Peyer's patch (tissue), 4 donors: Measurements from ENCODE around the gene CCDC85B. TPM values are rescaled to one million over a fixed set of nuclear protein-coding genes. Genes with fewer than 3 reads are reported as not detected.
A peak's percentile ranks its signal among the peaks of the same experiment; 100 is the strongest.

Experiments used
- DNase-seq, 3 donors: peaks; one replicate each; pipeline ENCODE4 v3.0.0-alpha.2; 2017 to 2019
- H3K27ac ChIP-seq, 4 donors: fragments of 200-600 bp; sonication (generic); one replicate each; pipeline ENCODE4 v1.5.1; 2016 to 2019
- H3K27me3 ChIP-seq, 2 donors: fragments of 200-600 bp; sonication (generic); one replicate each; pipeline ENCODE4 v1.5.1; 2019
- H3K36me3 ChIP-seq, 3 donors: fragments of 200-600 bp; sonication (generic); one replicate each; pipeline ENCODE4 v1.5.1; 2016 to 2019
- H3K4me1 ChIP-seq, 4 donors: fragments of 200-600 bp; sonication (generic); one replicate each; pipeline ENCODE4 v1.5.1; 2016 to 2019
- H3K4me3 ChIP-seq, 4 donors: fragments of 200-600 bp; sonication (generic); 1 replicate in 3 of 4; 2 replicates in 1 of 4; pipeline ENCODE4 v1.5.1; 2016 to 2019; ENCODE audit warnings: mild to moderate bottlenecking in 1 of 4
- H3K9me3 ChIP-seq, 4 donors: fragments of 200-600 bp; sonication (generic); one replicate each; pipeline ENCODE4 v1.5.1; 2016 to 2019; ENCODE audit warnings: mild to moderate bottlenecking in 1 of 4
- CTCF ChIP-seq, 6 experiments: fragments of 450-650 bp in 4 of 6; fragments of 200-600 bp in 2 of 6; sonication (generic) in 1 of 6; IDR thresholded peaks; one replicate each; pipeline ENCODE4 v1.5.1; 2017 to 2019; ENCODE audit warnings: antibody characterized with exemption in 6 of 6, mild to moderate bottlenecking in 3 of 6, moderate library complexity in 1 of 6
- POLR2A ChIP-seq, 2 donors: fragments of 450-650 bp; IDR thresholded peaks; one replicate each; pipeline ENCODE4 v1.5.1; 2017; ENCODE audit warnings: antibody characterized with exemption in 2 of 2, mild to moderate bottlenecking in 2 of 2, moderate library complexity in 2 of 2
- total RNA-seq, 4 donors: library from RNA; depleted of rRNA; stranded (reverse); fragments of >200 nt; gene quantifications; one replicate each; pipeline ENCODE4 v1.1.0, GENCODE V29; 2016

The CCDC85B gene
- total RNA-seq, 4 donors from 2014 or later, result 3.5 to 12.4 (median 7.4) TPM

DNA sequence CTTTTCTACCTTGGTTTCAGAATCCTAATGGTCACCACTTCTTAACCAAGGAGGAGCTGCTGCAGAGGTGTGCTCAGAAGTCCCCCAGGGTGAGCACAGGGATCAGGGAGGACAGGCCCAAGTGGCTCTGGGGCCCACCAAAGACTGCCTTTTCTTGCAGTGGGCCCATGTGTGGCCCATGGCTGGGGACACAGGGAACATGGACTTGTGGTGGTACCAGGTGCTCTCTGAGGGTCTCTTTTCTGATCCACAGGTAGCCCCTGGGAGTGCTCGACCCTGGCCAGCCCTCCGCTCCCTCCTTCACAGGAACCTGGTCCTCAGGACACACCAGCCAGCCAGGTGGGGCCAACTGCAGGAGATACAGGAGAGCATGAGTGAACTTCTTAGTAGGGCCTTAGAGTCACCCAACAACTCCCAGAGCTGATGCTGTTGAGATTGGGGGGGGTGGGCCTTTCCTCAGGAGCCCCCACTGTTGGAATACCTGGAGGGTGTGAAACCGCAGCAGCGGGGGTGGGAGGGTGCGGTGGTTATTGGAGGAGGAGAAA, 28.2 kb upstream of the CCDC85B start:
- Histone ChIP-seq H3K27ac (no peak overlapping the region), H3K36me3 (peaks cover 0 to 57% (median 0%) of the 10 kb centered on the region in 3 donors), H3K4me1 (peaks cover 0 to 25% (median 6%) of the 10 kb centered on the region in 4 donors), H3K9me3 (no peaks in the 10 kb centered on the region), H3K4me3 (no peak overlapping the region), H3K27me3 (no peaks in the 10 kb centered on the region)
- peak in 1 of 3 donors; percentile 49 for DNase-seq
- TF ChIP-seq POLR2A (IDR thresholded peaks at IDR 0.05), result no peak

DNA sequence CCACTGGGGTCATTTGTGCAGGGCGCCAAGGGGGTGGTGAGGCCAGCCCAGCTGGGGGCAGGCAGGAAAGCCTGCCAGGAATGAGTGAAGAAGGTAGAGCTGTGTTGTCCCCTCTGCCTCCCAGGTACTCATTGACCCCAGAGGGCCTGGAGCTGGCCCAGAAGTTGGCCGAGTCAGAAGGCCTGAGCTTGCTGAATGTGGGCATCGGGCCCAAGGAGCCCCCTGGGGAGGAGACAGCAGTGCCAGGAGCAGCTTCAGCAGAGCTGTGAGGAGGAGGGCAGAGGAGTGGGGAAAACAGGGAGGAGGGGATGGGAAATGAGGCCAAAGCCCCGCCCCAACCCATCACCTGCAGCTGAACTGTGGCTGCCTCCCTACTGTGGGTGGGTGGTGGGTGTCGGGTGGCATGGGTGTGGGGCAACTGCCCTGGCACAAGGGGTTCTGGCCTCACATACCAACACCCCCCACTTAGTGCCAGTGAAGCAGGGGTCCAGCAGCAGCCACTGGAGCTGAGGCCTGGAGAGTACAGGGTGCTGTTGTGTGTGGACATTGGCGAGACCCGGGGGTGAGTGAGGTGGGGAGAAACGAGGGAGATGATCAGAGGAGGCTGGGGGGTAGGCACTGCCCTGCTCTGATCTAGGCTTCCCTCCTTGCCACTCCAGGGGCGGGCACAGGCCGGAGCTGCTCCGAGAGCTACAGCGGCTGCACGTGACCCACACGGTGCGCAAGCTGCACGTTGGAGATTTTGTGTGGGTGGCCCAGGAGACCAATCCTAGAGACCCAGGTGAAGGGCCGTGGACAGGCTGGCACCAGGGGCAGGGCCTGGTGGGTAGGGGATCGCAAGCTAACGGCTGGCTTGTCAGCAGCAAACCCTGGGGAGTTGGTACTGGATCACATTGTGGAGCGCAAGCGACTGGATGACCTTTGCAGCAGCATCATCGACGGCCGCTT, 27.3 kb upstream of the CCDC85B start:
- TF ChIP-seq CTCF (IDR thresholded peaks at IDR 0.05) (no peak), POLR2A (IDR thresholded peaks at IDR 0.05) (no peak)
- H3K27me3 ChIP-seq, result no peaks in the 10 kb centered on the region
- H3K36me3 ChIP-seq, result peaks cover 0 to 58% (median 0%) of the 10 kb centered on the region in 3 donors
- no peak for DNase-seq
- no peaks in the 10 kb centered on the region for H3K9me3 ChIP-seq
- H3K4me3 ChIP-seq, result no peak overlapping the region
- H3K4me1 ChIP-seq, result peaks cover 0 to 25% (median 6%) of the 10 kb centered on the region in 4 donors
- H3K27ac ChIP-seq, result no peak overlapping the region

DNA sequence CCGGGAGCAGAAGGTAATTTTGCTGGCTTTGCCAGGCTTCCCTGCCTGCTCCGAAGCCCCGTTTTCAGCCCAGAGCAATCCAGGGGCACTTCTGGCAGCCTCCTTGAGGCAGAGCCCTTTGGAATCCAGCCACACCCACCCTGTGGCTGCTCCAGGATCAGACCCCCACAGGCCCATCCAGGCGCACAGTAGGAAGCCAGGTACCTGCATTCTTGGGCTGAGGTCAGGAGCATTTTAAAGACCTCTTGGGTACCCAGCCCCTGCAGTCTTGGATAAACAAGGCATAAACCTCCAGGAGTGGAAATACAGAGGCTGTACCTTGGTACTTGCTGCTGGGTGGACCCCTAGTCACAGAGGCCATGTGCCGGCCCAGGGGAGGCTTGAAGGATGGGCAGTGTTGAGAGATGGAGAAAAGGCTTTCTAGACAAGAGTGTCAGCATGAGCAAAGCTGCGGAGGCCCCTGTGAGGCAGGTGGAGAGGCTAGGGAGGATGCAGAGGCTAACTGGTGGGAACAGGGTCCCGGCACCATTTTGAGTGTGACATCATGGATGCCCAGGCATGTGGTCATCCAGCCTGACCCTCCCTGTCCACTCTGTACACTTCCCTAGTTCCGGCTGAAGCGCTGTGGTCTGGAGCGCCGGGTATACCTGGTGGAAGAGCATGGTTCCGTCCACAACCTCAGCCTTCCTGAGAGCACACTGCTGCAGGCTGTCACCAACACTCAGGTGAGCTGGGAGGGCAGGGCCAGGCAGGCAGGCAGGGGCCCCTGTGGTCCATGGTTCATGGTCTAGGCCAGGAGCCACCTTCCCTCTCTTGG, 26.4 kb upstream of the CCDC85B start:
- Histone ChIP-seq H3K36me3 (peaks cover 0 to 58% (median 0%) of the 10 kb centered on the region in 3 donors), H3K9me3 (no peaks in the 10 kb centered on the region), H3K4me1 (peaks cover 0 to 25% (median 6%) of the 10 kb centered on the region in 4 donors), H3K27me3 (no peaks in the 10 kb centered on the region), H3K4me3 (no peak overlapping the region), H3K27ac (no peak overlapping the region)
- DNase-seq, result no peak
- TF ChIP-seq POLR2A (IDR thresholded peaks at IDR 0.05), result no peak
- no peak for TF ChIP-seq CTCF (IDR thresholded peaks at IDR 0.05)

GRCh38 chr11:65864706-65865471, 25.6 kb upstream of the CCDC85B start:
- H3K4me1 ChIP-seq, result peaks cover 0 to 21% (median 4%) of the 10 kb centered on the region in 4 donors
- no peak for DNase-seq

More at GRCh38 chr11:65864706-65865471, 25.6 kb upstream of the CCDC85B start:
- H3K27me3 ChIP-seq, result no peaks in the 10 kb centered on the region
- H3K36me3 ChIP-seq, result peaks cover 0 to 58% (median 0%) of the 10 kb centered on the region in 3 donors
- H3K9me3 ChIP-seq, result no peaks in the 10 kb centered on the region
- TF ChIP-seq POLR2A (IDR thresholded peaks at IDR 0.05) (no peak), CTCF (IDR thresholded peaks at IDR 0.05) (no peak)
- H3K27ac ChIP-seq, result no peak overlapping the region
- H3K4me3 ChIP-seq, result no peak overlapping the region
